ENCODE measurements around the gene ITGAL.

ITGAL gene

GRCh38 chr16:30567160-30567990, 94.8 kb downstream of the ITGAL start:
- DNase-seq (ENCODE audit: low spot score) (no peak), FAIRE-seq (no peak)

GRCh38 chr16:30567991-30568638, 95.6 kb downstream of the ITGAL start:
- no peak for FAIRE-seq
- DNase-seq (ENCODE audit: low spot score) = no peak

- FAIRE-seq (no peak), DNase-seq (ENCODE audit: low spot score) (no peak)
Measured at GRCh38 chr16:30569281-30569680, 96.7 kb downstream of the ITGAL start.

- no peak for FAIRE-seq
- DNase-seq (ENCODE audit: low spot score) = no peak
Measured at GRCh38 chr16:30569746-30570635, 97.4 kb downstream of the ITGAL start.

GRCh38 chr16:30570636-30571444, 98.3 kb downstream of the ITGAL start:
- FAIRE-seq (no peak), DNase-seq (ENCODE audit: low spot score) (no peak)

- DNase-seq (ENCODE audit: low spot score) (peak; percentile 90), FAIRE-seq (no peak)
Measured at GRCh38 chr16:30571445-30572322, 99.1 kb downstream of the ITGAL start, which contains the start of gene ZNF688. TSS of gene ZNF688 (minus strand) at chr16:30571714. CDS start at chr16:30571629, 85 bp downstream.

Data from urothelium cell line (cell line).